Measurements from ENCODE around the gene FARSB. TPM values are rescaled to one million over a fixed set of nuclear protein-coding genes. Genes with fewer than 3 reads are reported as not detected.

Gene FARSB
- total RNA-seq, 4 donors from 2014 or later, result 11.1 to 14.3 (median 13.0) TPM

DNA sequence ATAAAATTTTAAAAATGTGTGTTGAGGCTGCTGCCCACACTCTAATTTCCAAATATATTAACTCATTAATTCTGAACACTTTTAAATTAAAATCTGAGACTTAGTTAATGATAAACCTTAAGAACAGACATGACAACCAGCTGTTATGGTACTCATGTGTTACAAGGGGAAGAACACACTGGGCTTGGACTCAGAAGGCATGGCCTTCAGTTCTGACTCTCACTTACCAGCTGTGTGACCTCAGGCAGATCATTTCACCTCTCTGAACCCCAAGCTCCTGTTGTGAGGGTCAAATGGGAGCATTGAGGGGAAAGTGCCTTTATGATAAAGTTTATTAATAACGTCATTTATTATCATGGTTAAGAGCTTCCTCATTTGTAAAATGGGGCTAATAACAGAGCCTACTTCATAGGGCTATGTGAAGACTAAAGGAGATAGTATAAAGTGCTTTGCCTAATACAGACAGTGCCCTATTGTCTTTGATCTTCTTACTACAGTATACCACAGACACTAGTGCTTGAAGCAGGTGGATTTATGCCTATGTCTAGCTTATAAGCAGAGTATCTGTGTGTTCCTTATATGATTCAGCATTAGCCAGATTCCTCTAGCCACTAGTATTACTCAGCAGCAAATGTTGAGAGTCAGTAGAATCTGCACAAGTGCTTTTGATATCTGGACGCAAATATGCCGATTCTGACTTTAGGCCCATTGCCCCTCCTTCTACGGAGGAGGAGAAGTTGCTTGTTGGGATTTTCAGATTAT, 131.9 kb downstream of the FARSB start:
- Histone ChIP-seq H3K27ac (no peak overlapping the region), H3K36me3 (no peaks in the 10 kb centered on the region), H3K9me3 (no peaks in the 10 kb centered on the region), H3K4me3 (no peak overlapping the region), H3K27me3 (no peaks in the 10 kb centered on the region), H3K4me1 (peaks cover 0 to 5% (median 0%) of the 10 kb centered on the region in 3 donors)
- 87 to 100% methylated on average over 3 to 4 of the region's 4 CpGs for WGBS, 2 donors (ENCODE audit: low coverage in 1 of 2)
- TF ChIP-seq, protein P1, sequence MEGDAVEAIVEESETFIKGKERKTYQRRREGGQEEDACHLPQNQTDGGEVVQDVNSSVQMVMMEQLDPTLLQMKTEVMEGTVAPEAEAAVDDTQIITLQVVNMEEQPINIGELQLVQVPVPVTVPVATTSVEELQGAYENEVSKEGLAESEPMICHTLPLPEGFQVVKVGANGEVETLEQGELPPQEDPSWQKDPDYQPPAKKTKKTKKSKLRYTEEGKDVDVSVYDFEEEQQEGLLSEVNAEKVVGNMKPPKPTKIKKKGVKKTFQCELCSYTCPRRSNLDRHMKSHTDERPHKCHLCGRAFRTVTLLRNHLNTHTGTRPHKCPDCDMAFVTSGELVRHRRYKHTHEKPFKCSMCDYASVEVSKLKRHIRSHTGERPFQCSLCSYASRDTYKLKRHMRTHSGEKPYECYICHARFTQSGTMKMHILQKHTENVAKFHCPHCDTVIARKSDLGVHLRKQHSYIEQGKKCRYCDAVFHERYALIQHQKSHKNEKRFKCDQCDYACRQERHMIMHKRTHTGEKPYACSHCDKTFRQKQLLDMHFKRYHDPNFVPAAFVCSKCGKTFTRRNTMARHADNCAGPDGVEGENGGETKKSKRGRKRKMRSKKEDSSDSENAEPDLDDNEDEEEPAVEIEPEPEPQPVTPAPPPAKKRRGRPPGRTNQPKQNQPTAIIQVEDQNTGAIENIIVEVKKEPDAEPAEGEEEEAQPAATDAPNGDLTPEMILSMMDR (IDR thresholded peaks at IDR 0.05), result no peak
- TF ChIP-seq POLR2AphosphoS5 (IDR thresholded peaks at IDR 0.05), result no peak
- TF ChIP-seq POLR2A (IDR thresholded peaks at IDR 0.05), result no peak
- TF ChIP-seq EP300 (IDR thresholded peaks at IDR 0.05), result no peak
- no peak for ATAC-seq

DNA sequence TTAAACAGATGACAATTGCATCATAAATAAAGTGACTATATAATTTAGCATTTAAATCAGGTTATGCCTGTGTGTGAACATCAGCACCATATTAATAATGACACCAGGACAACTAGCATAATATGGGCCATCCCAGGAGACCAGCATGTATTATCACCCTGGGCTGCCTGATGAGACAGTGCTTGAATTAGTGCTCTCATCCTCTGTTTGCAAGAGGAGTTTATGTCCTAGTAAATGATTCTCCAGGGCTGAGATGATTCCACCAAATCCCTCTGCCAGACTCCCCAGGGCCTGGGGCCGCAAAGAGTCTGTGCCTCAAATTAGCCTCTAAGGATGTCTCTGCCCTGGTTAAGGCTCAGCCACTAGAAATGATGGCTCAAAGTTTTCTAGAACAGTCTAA, 133.8 kb downstream of the FARSB start:
- WGBS, 2 donors (ENCODE audit: low coverage in 1 of 2), result 100% methylated on average over 1 of the region's 1 CpG; no CpG with 5 or more reads in 1 of the 2 donors
- H3K27me3 ChIP-seq, result no peaks in the 10 kb centered on the region
- no peak for TF ChIP-seq POLR2AphosphoS5 (IDR thresholded peaks at IDR 0.05)
- TF ChIP-seq, protein P1 (IDR thresholded peaks at IDR 0.05), result no peak
- TF ChIP-seq EP300 (IDR thresholded peaks at IDR 0.05), result no peak
- TF ChIP-seq POLR2A (IDR thresholded peaks at IDR 0.05), result no peak

DNA sequence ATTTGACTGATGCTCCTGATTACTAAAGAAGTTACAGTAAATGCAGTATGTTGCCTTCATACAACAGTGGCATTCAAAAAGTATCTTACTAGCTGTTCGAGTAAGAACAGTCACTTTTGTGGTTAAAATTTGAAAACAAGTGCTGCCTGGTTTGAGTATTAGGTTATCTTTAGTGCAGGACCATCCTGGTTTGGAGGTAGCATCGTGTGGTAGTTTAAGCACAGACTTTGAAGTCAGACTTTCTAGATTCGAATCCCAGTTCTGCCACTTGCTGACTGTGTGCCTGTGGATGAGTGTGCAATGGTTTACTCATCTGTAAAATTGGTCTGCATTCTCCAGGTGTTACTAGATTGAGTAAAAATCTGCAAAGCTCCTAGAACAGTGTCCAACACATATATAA, 134.8 kb downstream of the FARSB start:
- H3K27me3 ChIP-seq, result no peaks in the 10 kb centered on the region
- TF ChIP-seq, protein P1 (IDR thresholded peaks at IDR 0.05), result no peak
- TF ChIP-seq POLR2AphosphoS5 (IDR thresholded peaks at IDR 0.05) (no peak), EP300 (IDR thresholded peaks at IDR 0.05) (no peak), POLR2A (IDR thresholded peaks at IDR 0.05) (no peak)
- no peak for ATAC-seq

More for the DNA sequence above, 133.8 kb downstream of the FARSB start:
- Histone ChIP-seq H3K36me3 (no peaks in the 10 kb centered on the region), H3K27ac (no peak overlapping the region), H3K4me1 (peaks cover 0 to 17% (median 0%) of the 10 kb centered on the region in 3 donors), H3K4me3 (no peak overlapping the region), H3K9me3 (no peaks in the 10 kb centered on the region)
- ATAC-seq, result no peak

More for the DNA sequence above, 134.8 kb downstream of the FARSB start:
- Histone ChIP-seq H3K4me3 (no peak overlapping the region), H3K9me3 (no peaks in the 10 kb centered on the region), H3K4me1 (peaks cover 0 to 17% (median 0%) of the 10 kb centered on the region in 3 donors), H3K27ac (no peak overlapping the region), H3K36me3 (no peaks in the 10 kb centered on the region)
- WGBS, 2 donors (ENCODE audit: low coverage in 1 of 2), result 96 to 100% methylated on average over 2 to 3 of the region's 3 CpGs

Other genes with a start within 250 kb of the FARSB start
- gene SGPP2, start 231.5 kb downstream of the FARSB start, total RNA-seq, result 1 to 10 TPM in 2 of 4 donors, under 1 TPM in 1, not detected in 1; 0.89 to 1.8 (median 1.2) TPM
- not detected for gene MOGAT1, start 15.6 kb upstream of the FARSB start, total RNA-seq
- gene ACSL3, start 204.9 kb upstream of the FARSB start, total RNA-seq, result 10 to 100 TPM; 46.5 to 71.6 (median 52.1) TPM

Data from gastroesophageal sphincter (tissue), 4 donors.